Hematopoietic multipotent progenitor cell treated with erythropoietin and hydrocortisone succinate and interleukin-3 and kit ligand, for 4 days (in vitro differentiated cells): Measurements from ENCODE around the gene GOLGA8N.

Experiments
- DNase-seq: peaks from one replicate; pipeline ENCODE4 v3.0.0-alpha.2; 2015

Gene GOLGA8N

GRCh38 chr15:32652178-32652577 lies 58.9 kb downstream of the GOLGA8N start:
- no peak for DNase-seq

GRCh38 chr15:32656091-32656490 lies 62.8 kb downstream of the GOLGA8N start:
- DNase-seq = no peak

GRCh38 chr15:32656496-32656895 lies 63.2 kb downstream of the GOLGA8N start:
- peak; percentile 17 for DNase-seq
